Stimulated activated CD4-positive, alpha-beta T cell treated with anti-CD3 and anti-CD28 coated beads, TNF-alpha, amount 100 ng/mL, for 24 hours (primary cell): ENCODE measurements around the gene AACS.
"Not testable (repeated sequence)": the region's sequence is repeated elsewhere in the genome, so short reads cannot be mapped to it uniquely, and the experiment has no call there.

Source experiments
- DNase-seq, 3 experiments: peaks; one replicate each; pipeline ENCODE4 v3.0.0-alpha.2; 2020; ENCODE audit warnings: low read depth in 3 of 3

Gene AACS

GRCh38 chr12:125056306-125056705, 8.9 kb upstream of the AACS start:
- DNase-seq: no peak

- no peak for DNase-seq
Measured at GRCh38 chr12:125057708-125058107, 7.5 kb upstream of the AACS start.

GRCh38 chr12:125061229-125061628, 4.0 kb upstream of the AACS start:
- no peak for DNase-seq

- DNase-seq: not testable (repeated sequence)
Measured at GRCh38 chr12:125063522-125063921, 1.7 kb upstream of the AACS start.

- no peak for DNase-seq
Measured at GRCh38 chr12:125064492-125064891, 743 bp upstream of the AACS start.

GRCh38 chr12:125065919-125066570, 810 bp downstream of the AACS start:
- no peak for DNase-seq

GRCh38 chr12:125068391-125068790, 3.2 kb downstream of the AACS start:
- DNase-seq: no peak

GRCh38 chr12:125069616-125070015, 4.4 kb downstream of the AACS start:
- no peak for DNase-seq

- no peak for DNase-seq
Measured at GRCh38 chr12:125070112-125070511, 4.9 kb downstream of the AACS start.

- DNase-seq: no peak
Measured at GRCh38 chr12:125070661-125071390, 5.6 kb downstream of the AACS start.

GRCh38 chr12:125071456-125071855, 6.2 kb downstream of the AACS start:
- DNase-seq: no peak

GRCh38 chr12:125072496-125072895, 7.3 kb downstream of the AACS start:
- DNase-seq: no peak

- not testable (repeated sequence) for DNase-seq
Measured at GRCh38 chr12:125074294-125074693, 9.1 kb downstream of the AACS start.

- DNase-seq: no peak
Measured at GRCh38 chr12:125076103-125076502, 10.9 kb downstream of the AACS start.

GRCh38 chr12:125079084-125079483, 13.8 kb downstream of the AACS start:
- no peak for DNase-seq

GRCh38 chr12:125079648-125080645, 14.7 kb downstream of the AACS start:
- no peak for DNase-seq

- DNase-seq: no peak
Measured at GRCh38 chr12:125081427-125081826, 16.2 kb downstream of the AACS start.

- DNase-seq: no peak
Measured at GRCh38 chr12:125083072-125083471, 17.8 kb downstream of the AACS start.

GRCh38 chr12:125088199-125088598, 23.0 kb downstream of the AACS start:
- DNase-seq: not testable (repeated sequence)

GRCh38 chr12:125089083-125089482, 23.8 kb downstream of the AACS start:
- DNase-seq: no peak

GRCh38 chr12:125089626-125090025, 24.4 kb downstream of the AACS start:
- no peak for DNase-seq

- no peak for DNase-seq
Measured at GRCh38 chr12:125090437-125090836, 25.2 kb downstream of the AACS start.
